Gastroesophageal sphincter (tissue), 4 donors: ENCODE measurements around the gene MFAP3. TPM values are rescaled to one million over a fixed set of nuclear protein-coding genes. Genes with fewer than 3 reads are reported as not detected.

Source experiments
- ATAC-seq: fragments of 150-250 bp; one replicate; pipeline ENCODE4 v1.9.1; 2016; ENCODE audit warnings: mild to moderate bottlenecking, moderate library complexity
- H3K27ac ChIP-seq, 4 donors: fragments of 200-600 bp; sonication (generic) in 3 of 4; 1 replicate in 3 of 4; 2 replicates in 1 of 4; pipeline ENCODE4 v1.5.1; 2016 to 2019
- H3K27me3 ChIP-seq: fragments of 200-600 bp; sonication (generic); one replicate; pipeline ENCODE4 v1.5.1; 2019
- H3K36me3 ChIP-seq, 2 donors: fragments of 200-600 bp; sonication (generic); one replicate each; pipeline ENCODE4 v1.5.1; 2019; ENCODE audit warnings: control low read depth in 1 of 2
- H3K4me1 ChIP-seq, 3 donors: fragments of 200-600 bp; sonication (generic); 1 replicate in 2 of 3; 2 replicates in 1 of 3; pipeline ENCODE4 v1.5.1; 2016 to 2019; ENCODE audit warnings: control low read depth in 2 of 3
- H3K4me3 ChIP-seq, 2 donors: fragments of 200-600 bp; sonication (generic); one replicate each; pipeline ENCODE4 v1.5.1; 2019; ENCODE audit warnings: mild to moderate bottlenecking in 1 of 2, moderate library complexity in 1 of 2
- H3K9me3 ChIP-seq, 3 donors: fragments of 200-600 bp; sonication (generic); one replicate each; pipeline ENCODE4 v1.5.1; 2017 to 2019; ENCODE audit warnings: control low read depth in 2 of 3
- CTCF ChIP-seq, 4 experiments: fragments of 200-600 bp in 2 of 4; fragments of 450-650 bp in 2 of 4; sonication (generic) in 1 of 4; IDR thresholded peaks; one replicate each; pipeline ENCODE4 v1.5.1; 2017 to 2019; ENCODE audit warnings: antibody characterized with exemption in 4 of 4, mild to moderate bottlenecking in 2 of 4, moderate library complexity in 2 of 4
- EP300 ChIP-seq: sonication (generic); formaldehyde crosslinking; IDR thresholded peaks from one replicate; pipeline ENCODE4 v1.6.1; 2017; ENCODE audit warnings: antibody characterized with exemption, mild to moderate bottlenecking
- POLR2A ChIP-seq, 2 donors: fragments of 450-650 bp; IDR thresholded peaks; one replicate each; pipeline ENCODE4 v1.6.1; 2017; ENCODE audit warnings: antibody characterized with exemption in 2 of 2, mild to moderate bottlenecking in 2 of 2, moderate library complexity in 1 of 2
- POLR2AphosphoS5 ChIP-seq: sonication (generic); formaldehyde crosslinking; IDR thresholded peaks from one replicate; pipeline ENCODE4 v1.6.1; 2017; ENCODE audit warnings: antibody characterized with exemption
- WGBS, 2 donors: methylation state at CpG; one replicate each; pipeline ENCODE4 v1.1.5; 2018; ENCODE audit warnings: low coverage in 1 of 2; 5-methylcytosine and 5-hydroxymethylcytosine counted together
- total RNA-seq, 4 donors: library from RNA; depleted of rRNA; stranded (reverse); fragments of >200 nt; gene quantifications; one replicate each; pipeline ENCODE4 v1.1.0, GENCODE V29; 2016

Gene MFAP3
- total RNA-seq, 4 donors from 2014 or later = 25.7 to 36.9 (median 27.0) TPM

- Histone ChIP-seq H3K4me1 (no peaks in the 10 kb centered on the region), H3K4me3 (no peak overlapping the region), H3K36me3 (peaks cover 0 to 65% of the 10 kb centered on the region in 2 donors), H3K27ac (no peak overlapping the region), H3K27me3 (no peaks in the 10 kb centered on the region), H3K9me3 (no peaks in the 10 kb centered on the region)
- ATAC-seq = no peak
- TF ChIP-seq POLR2AphosphoS5 (no peak), EP300 (no peak), CTCF (IDR thresholded peaks at IDR 0.05) (no peak), POLR2A (IDR thresholded peaks at IDR 0.05) (no peak)
These were observed 38.1 kb upstream of the MFAP3 start for GRCh38 chr5:154000703-154001102.

- TF ChIP-seq EP300 (no peak), CTCF (IDR thresholded peaks at IDR 0.05) (no peak), POLR2A (IDR thresholded peaks at IDR 0.05) (no peak), POLR2AphosphoS5 (peak; percentile 72)
- H3K4me3 ChIP-seq = no peak overlapping the region
- ATAC-seq = peak; percentile 91
- H3K36me3 ChIP-seq = peaks cover 0 to 53% of the 10 kb centered on the region in 2 donors
- peak overlapping the region in 3 of 4 donors; percentile 64 to 73 (median 64) for H3K27ac ChIP-seq
- no peaks in the 10 kb centered on the region for H3K9me3 ChIP-seq
- H3K27me3 ChIP-seq = no peaks in the 10 kb centered on the region
- 26 to 41% methylated on average over 4 of the region's 4 CpGs for whole genome bisulfite sequencing, 2 donors
- no peaks in the 10 kb centered on the region for H3K4me1 ChIP-seq
These were observed 36.7 kb upstream of the MFAP3 start for GRCh38 chr5:154002093-154002492.

- TF ChIP-seq POLR2AphosphoS5 (no peak), CTCF (IDR thresholded peaks at IDR 0.05) (no peak), POLR2A (IDR thresholded peaks at IDR 0.05) (no peak), EP300 (no peak)
- ATAC-seq = peak; percentile 37
- Histone ChIP-seq H3K4me1 (no peaks in the 10 kb centered on the region), H3K27me3 (no peaks in the 10 kb centered on the region), H3K4me3 (no peak overlapping the region), H3K36me3 (peaks cover 0 to 48% of the 10 kb centered on the region in 2 donors), H3K9me3 (no peaks in the 10 kb centered on the region), H3K27ac (peak overlapping the region in 3 of 4 donors; percentile 64 to 73 (median 64))
- WGBS, 2 donors = 51 to 52% methylated on average over 4 to 7 of the region's 7 CpGs
These were observed 36.2 kb upstream of the MFAP3 start for GRCh38 chr5:154002511-154003020.

- Histone ChIP-seq H3K27ac (no peak overlapping the region), H3K9me3 (no peaks in the 10 kb centered on the region), H3K27me3 (no peaks in the 10 kb centered on the region), H3K36me3 (peaks cover 0 to 36% of the 10 kb centered on the region in 2 donors), H3K4me3 (no peak overlapping the region), H3K4me1 (no peaks in the 10 kb centered on the region)
- no peak for ATAC-seq
- WGBS, 2 donors = 82 to 100% methylated on average over 1 of the region's 1 CpG
- TF ChIP-seq POLR2AphosphoS5 = no peak
- TF ChIP-seq POLR2A (IDR thresholded peaks at IDR 0.05) = no peak
- no peak for TF ChIP-seq EP300
- TF ChIP-seq CTCF (IDR thresholded peaks at IDR 0.05) = no peak
These were observed 33.1 kb upstream of the MFAP3 start for GRCh38 chr5:154005648-154006047.

- WGBS, 2 donors = 45 to 90% methylated on average over 2 to 3 of the region's 3 CpGs
- no peaks in the 10 kb centered on the region for H3K27me3 ChIP-seq
- H3K4me1 ChIP-seq = no peaks in the 10 kb centered on the region
- no peak overlapping the region for H3K27ac ChIP-seq
- peaks cover 0 to 55% of the 10 kb centered on the region in 2 donors for H3K36me3 ChIP-seq
- TF ChIP-seq EP300 (no peak), POLR2A (IDR thresholded peaks at IDR 0.05) (no peak), POLR2AphosphoS5 (no peak), CTCF (IDR thresholded peaks at IDR 0.05) (no peak)
- H3K9me3 ChIP-seq = no peaks in the 10 kb centered on the region
- ATAC-seq = no peak
- H3K4me3 ChIP-seq = no peak overlapping the region
These were observed 28.1 kb upstream of the MFAP3 start for GRCh38 chr5:154010660-154011059.
